Activated CD8-positive, alpha-beta memory T cell treated with anti-CD3 and anti-CD28 coated beads, Interleukin-2, amount 50 U/mL, for 4 hours (primary cell): ENCODE data around the gene DOCK10.

Source experiments
- DNase-seq: peaks from one replicate; pipeline ENCODE4 v3.0.0-alpha.2; 2020

DOCK10 gene

GRCh38 chr2:225009768-225010167 is 32.5 kb downstream of the DOCK10 start:
- DNase-seq, result no peak

DNA sequence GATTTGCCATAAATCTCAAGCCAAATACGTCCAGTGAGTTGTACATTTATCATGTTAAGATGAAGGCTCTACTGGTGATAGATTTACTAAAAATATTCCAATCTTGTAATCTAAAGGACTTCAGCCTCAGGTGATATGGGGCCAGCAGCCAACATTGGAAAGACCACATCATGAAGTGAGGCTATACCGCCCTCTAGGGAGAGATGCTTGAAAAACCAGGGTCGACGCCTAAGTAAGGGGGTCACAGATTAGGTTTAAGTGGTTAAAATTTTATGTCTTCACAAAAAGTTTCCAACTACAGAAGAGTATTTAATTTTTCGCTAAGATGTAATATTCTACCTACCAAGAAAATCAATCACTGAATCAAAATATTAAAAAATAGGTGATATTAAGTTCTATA is 33.3 kb downstream of the DOCK10 start:
- no peak for DNase-seq

GRCh38 chr2:225008179-225008856 is 34.0 kb downstream of the DOCK10 start:
- no peak for DNase-seq

DNA sequence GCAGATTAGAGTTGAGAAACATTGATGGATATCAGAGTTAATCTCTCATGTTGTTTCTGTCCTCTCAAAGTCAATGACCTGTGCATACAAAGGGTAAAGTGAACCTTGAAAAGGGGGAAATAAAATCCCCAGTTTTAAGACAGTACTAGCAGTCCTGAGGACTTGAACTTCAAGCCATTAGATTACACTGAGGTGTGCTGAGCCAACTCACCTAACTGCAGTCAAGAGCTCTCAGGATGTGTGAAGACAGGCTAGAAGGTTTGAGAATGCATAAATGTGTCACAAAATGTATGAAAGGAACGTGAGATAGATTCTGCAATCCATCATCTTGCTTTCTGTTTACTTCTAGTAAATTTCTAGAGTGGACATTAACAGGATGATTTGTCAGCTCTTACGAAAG is 35.5 kb downstream of the DOCK10 start:
- DNase-seq, result no peak

GRCh38 chr2:225004597-225004996 is 37.7 kb downstream of the DOCK10 start:
- DNase-seq, result no peak

DNA sequence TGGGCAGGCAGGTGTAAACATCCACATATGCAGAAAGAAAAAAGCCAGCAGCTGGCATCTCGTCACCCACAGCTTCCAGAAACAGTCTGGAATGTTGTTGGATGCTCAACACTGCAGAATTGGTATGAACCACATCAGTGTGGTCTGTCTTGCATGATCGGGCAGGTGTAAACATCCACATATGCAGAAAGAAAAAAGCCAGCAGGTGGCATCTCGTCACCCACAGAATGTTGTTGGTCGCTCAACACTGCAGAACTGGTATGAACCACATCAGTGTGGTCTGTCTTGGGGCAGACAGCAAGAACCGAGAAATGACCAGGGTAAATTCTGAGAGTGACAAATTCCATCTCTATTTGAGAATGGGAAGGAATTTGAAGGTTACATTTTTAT is 39.6 kb downstream of the DOCK10 start:
- DNase-seq, result peak; percentile 49

- peak; percentile 68 for DNase-seq
These were observed 40.1 kb downstream of the DOCK10 start for GRCh38 chr2:225002039-225002655.

DNA sequence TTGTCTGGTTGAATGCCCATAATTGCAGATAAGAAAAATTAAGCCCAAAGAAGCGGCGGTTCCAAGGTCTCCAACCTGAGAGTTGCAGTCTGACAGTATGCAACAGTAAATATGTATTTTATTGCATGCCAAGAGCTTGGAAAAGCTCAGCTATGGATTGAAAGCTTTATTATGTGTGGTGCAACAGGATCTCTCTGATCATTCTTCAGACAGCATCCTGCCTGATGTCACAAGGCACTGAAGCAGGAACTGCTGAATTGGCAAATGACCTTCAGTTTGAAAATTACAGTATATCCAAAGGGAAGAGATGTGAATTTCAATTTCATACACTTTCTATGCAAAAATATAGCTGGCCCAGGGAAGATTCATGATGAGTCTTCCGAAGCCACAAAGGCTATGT is 42.5 kb downstream of the DOCK10 start:
- no peak for DNase-seq

DNA sequence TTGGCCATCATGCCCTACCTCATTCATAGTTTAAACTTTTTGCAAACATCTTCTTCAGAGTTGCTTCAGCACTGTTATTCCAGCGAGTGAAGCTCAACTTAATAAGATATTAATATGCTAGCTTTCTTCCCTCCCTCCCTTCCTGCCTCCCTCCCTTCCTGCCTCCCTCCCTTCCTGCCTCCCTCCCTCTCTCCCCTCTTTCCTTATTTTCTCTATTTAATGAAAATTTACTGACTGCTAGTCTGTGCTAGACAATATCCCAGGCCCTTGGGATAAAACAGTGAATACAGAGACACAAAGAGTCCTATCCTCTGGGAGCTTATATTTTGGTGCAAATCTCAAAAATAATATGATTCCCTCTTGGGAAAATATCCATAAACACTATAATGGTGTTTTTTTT is 42.9 kb downstream of the DOCK10 start:
- DNase-seq, result no peak

- no peak for DNase-seq
These were observed 44.5 kb downstream of the DOCK10 start for GRCh38 chr2:224997802-224998201.

DNA sequence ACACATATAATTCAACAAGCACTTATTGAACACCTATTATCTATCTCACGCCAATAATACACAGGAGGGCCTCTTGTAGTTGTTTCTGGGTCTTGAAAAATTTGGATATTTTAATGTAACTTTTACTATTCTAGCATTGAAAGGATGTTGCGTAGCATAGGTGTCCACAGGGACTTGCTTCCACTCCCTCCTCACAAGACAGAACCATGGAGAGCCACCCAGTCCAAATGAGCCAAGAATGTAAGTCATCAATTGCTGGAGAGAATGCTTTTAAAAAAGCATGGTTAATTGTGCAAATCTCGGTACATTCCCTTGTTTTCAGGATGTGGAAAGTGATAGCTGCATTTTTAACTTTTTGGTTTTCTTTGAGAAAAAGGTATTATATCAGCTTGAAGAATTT is 46.8 kb downstream of the DOCK10 start:
- DNase-seq, result no peak

GRCh38 chr2:224994242-224994823 is 47.9 kb downstream of the DOCK10 start:
- no peak for DNase-seq

- no peak for DNase-seq
These were observed 51.6 kb downstream of the DOCK10 start for GRCh38 chr2:224990710-224991109.

DNA sequence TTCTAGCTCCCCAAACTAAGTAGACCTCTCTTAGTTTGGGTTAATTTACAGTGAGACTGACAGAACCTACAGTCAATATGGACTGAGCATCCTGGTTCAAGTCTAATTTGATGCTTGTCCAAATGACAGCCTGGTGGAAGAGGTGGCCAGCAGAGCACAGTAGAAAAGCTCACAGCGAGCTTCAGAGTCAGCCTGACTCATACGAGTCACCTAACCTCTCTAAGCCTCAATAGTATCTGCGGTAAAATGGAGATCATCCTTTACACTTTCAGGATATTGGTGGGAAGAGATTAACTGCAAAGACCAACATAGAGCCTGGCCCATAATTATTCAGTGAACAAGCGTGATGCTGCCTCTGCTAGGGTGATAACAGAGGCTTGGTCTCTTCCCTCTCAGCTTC is 54.5 kb downstream of the DOCK10 start:
- no peak for DNase-seq

- DNase-seq, result no peak
These were observed 55.8 kb downstream of the DOCK10 start for GRCh38 chr2:224986477-224986876.

DNA sequence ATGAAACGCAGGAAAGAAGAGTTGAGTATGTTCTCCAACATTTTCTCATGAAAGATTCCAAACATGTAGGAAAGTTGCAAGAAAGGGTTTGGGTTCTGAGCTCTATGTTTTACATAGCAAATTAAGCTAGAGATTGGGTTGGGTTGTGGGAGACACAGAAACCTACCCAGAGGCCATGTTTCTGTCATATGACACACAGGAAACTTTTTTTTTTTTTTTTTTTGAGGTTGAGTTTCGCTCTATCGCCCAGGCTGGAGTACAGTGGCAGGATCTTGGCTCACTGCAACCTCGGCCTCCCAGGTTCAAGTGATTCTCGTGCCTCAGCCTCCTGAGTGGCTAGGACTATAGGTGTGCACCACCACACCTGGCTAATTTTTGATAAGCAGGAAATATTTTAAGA is 57.6 kb downstream of the DOCK10 start:
- DNase-seq, result no peak

DNA sequence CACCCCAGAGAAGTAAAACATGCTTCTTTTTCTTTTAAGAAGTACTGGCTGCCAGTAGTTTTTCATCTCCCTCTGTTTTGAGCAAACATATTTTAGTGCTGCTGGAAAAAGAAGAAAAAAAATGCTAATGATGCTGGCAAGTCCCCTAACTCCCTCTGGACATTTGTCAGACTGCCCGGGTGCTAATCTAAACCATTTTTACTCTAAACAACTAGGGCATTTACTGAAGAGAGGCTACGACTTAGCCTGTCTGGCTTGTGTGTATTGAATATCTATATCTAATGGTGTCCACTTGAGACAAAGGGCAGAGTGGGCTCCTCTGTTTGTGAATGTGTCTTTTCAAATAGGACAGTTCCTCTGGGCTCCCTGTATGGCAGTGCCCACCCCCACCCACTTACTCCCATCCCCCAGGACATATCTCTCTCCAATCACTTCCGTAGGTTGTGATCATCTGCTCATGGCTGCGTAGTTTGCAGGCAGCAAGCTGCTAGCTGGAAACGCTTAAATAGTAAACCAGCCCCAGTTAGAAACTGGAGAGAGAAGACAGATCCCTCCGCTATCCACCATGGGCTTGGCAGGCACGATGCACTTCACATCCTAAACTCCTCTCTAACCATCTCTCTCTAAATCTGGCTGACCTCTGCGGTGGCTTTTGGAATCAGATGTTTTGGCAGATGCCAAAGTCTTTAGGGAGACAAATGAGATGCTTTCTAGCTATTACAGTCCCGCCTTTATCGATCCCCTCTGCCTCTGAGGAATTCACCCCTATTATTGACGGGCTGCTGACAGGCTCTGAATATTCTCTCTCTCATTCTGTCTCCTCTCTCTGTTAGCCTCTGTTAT is 58.3 kb downstream of the DOCK10 start:
- no peak for DNase-seq

DNA sequence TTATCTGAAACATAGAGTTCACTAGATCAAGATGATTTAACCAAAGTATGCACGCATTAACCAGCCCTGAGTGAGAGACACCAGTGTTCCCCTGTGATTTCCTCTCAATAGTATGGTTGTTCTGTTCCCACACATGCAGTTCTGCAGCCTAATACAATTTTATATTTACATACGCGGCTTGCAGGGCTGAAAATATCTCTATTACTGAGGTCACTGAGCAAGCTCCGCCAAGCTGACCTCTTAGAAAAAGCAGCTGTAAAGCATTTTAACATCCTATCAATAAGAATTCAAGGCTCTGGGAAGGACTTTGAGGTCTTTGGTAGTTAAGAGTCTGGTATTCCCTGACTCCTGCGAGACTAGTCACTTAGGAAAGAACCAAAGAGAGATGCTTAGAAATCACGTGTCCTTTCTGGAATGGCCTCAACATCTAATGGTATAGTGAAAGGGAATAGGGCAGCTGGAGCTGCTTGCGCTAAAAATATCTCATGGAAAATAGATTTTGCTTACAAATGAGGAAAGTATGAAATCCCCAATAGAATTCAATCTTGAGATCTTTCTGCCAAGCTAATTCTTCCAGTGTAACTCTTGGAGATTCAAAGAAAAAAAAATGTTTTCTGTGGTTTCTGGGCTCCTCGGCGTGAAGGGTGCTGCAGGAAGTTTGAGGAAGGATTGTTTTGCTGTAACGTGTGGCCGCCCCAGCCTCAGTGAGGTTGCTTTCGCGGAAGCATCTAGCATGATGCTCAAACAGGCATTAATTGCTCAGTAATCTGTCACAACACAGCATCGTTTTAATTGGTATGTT is 59.2 kb downstream of the DOCK10 start:
- DNase-seq, result peak; percentile 37

- DNase-seq, result no peak
These were observed 60.0 kb downstream of the DOCK10 start for GRCh38 chr2:224982226-224982625.

GRCh38 chr2:224976629-224977525 is 65.4 kb downstream of the DOCK10 start:
- no peak for DNase-seq

DNA sequence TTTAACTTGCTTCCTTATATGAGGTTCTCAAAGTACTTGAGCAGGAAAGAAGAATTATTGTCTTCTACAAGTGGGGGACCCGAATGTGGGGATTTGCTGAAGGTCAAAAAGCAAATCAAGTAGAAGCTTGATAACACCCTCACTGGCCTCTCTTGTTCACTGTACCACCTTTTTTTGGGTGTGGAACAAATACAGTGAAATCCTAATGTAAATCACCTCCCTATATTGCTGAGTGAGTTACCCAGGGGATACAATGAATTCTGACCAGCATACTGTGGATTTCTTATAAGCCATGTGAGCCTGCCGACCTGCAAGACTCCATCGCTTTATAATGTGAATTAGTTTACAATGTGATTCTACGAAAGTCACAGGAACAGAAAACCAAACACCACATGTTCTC is 66.5 kb downstream of the DOCK10 start:
- no peak for DNase-seq
